C4-2B (cell line): Measurements from ENCODE around the gene CEMIP.

Source experiments
- ZFX ChIP-seq: fragments of 450-650 bp; IDR thresholded peaks from 2 replicates; pipeline ENCODE4 v1.6.1; 2017
- TF ChIP-seq, protein P1 (sequence below): fragments of 450-650 bp; conservative IDR thresholded peaks from 2 replicates; pipeline ENCODE4 v1.5.1; 2017; ENCODE audit warnings: mild to moderate bottlenecking

DNA sequence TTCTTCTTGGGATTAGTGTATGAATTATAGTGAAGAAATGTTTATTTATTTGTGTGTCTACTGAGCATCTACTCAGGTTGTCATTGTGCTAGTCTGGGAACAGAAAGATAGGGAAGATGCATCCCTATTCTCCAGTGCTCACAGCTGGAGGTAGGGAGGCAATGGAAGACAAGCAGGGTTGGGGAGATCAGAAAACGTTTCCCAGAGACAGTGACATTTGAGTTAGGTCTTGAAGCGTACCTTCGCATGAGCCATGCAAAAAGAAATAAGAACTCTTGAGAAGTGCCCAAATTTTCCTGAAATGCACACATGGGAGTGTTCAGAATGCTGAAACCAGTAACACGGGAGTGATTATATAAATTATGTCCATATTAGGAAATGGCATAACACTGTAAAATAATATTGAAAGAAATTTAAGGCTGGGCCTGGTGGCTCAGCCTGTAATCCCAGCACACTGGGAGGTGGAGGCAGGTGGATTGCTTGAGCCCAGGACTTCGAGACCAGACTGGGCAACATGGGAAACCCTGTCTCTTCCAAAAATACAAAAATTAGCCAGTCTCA is 5.3 kb upstream of the CEMIP start:
- TF ChIP-seq, protein P1, sequence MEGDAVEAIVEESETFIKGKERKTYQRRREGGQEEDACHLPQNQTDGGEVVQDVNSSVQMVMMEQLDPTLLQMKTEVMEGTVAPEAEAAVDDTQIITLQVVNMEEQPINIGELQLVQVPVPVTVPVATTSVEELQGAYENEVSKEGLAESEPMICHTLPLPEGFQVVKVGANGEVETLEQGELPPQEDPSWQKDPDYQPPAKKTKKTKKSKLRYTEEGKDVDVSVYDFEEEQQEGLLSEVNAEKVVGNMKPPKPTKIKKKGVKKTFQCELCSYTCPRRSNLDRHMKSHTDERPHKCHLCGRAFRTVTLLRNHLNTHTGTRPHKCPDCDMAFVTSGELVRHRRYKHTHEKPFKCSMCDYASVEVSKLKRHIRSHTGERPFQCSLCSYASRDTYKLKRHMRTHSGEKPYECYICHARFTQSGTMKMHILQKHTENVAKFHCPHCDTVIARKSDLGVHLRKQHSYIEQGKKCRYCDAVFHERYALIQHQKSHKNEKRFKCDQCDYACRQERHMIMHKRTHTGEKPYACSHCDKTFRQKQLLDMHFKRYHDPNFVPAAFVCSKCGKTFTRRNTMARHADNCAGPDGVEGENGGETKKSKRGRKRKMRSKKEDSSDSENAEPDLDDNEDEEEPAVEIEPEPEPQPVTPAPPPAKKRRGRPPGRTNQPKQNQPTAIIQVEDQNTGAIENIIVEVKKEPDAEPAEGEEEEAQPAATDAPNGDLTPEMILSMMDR = no peak
- TF ChIP-seq ZFX = no peak
